Fibroblast of lung (primary cell): Measurements from ENCODE around the gene DNAH6. TPM values are rescaled to one million over a fixed set of nuclear protein-coding genes. Genes with fewer than 3 reads are reported as not detected.
A peak's percentile ranks its signal among the peaks of the same experiment; 100 is the strongest.

Experiments used
- DNase-seq, 2 donors: peaks; one replicate each; pipeline versions ENCODE4 v3.0.0 to v3.0.0-alpha.2; 2010; ENCODE audit warnings: low read depth in 2 of 2
- H2AFZ ChIP-seq: 2 replicates; pipeline ENCODE4 v1.5.1; 2012; ENCODE audit warnings: low read length, control low read depth, inconsistent platforms
- H3K27ac ChIP-seq: 2 replicates; pipeline ENCODE4 v1.5.1; 2011; ENCODE audit warnings: low read length, control low read depth; ENCODE audit not compliant: insufficient read depth
- H3K27me3 ChIP-seq: 2 replicates; pipeline ENCODE4 v1.5.1; 2011; ENCODE audit warnings: mild to moderate bottlenecking, low read length; ENCODE audit not compliant: control insufficient read depth, insufficient read depth
- H3K36me3 ChIP-seq: 2 replicates; pipeline ENCODE4 v1.5.1; 2011; ENCODE audit warnings: low read length; ENCODE audit not compliant: control insufficient read depth, insufficient read depth
- H3K4me1 ChIP-seq: 2 replicates; pipeline ENCODE4 v1.5.1; 2011; ENCODE audit warnings: low read length; ENCODE audit not compliant: control insufficient read depth, insufficient read depth; ENCODE audit errors: extremely low read depth
- H3K4me2 ChIP-seq: 2 replicates; pipeline ENCODE4 v1.5.1; 2011; ENCODE audit warnings: low read length, control low read depth; ENCODE audit not compliant: insufficient read depth; ENCODE audit errors: extremely low read depth
- H3K4me3 ChIP-seq, 4 experiments: fragments of 200-600 bp in 1 of 4; sonication (generic) in 1 of 4; replicated peaks in 1 of 4; 2 replicates each; pipeline ENCODE4 v1.5.1; 2011 to 2016; ENCODE audit warnings: low read length in 4 of 4, low read depth in 3 of 4, mild to moderate bottlenecking in 3 of 4, control low read depth in 2 of 4, inconsistent platforms in 1 of 4, mixed read lengths in 1 of 4; ENCODE audit not compliant: insufficient read depth in 1 of 4; ENCODE audit errors: control extremely low read depth in 1 of 4
- H3K79me2 ChIP-seq: 2 replicates; pipeline ENCODE4 v1.5.1; 2012; ENCODE audit warnings: mild to moderate bottlenecking, low read length, inconsistent platforms; ENCODE audit not compliant: control insufficient read depth, insufficient read depth
- H3K9ac ChIP-seq: 2 replicates; pipeline ENCODE4 v1.5.1; 2011; ENCODE audit warnings: mild to moderate bottlenecking, low read length, control low read depth; ENCODE audit not compliant: insufficient read depth
- H3K9me3 ChIP-seq: 2 replicates; pipeline ENCODE4 v1.5.1; 2012; ENCODE audit warnings: low read depth, low read length; ENCODE audit not compliant: control insufficient read depth, insufficient read depth
- H4K20me1 ChIP-seq: 2 replicates; pipeline ENCODE4 v1.5.1; 2011; ENCODE audit warnings: low read length; ENCODE audit not compliant: control insufficient read depth, insufficient read depth; ENCODE audit errors: extremely low read depth
- CTCF ChIP-seq, 2 donors: IDR thresholded peaks in 1 of 2; conservative IDR thresholded peaks in 1 of 2; 1 replicate in 1 of 2; 2 replicates in 1 of 2; pipeline ENCODE4 v1.5.1; 2011 to 2012; ENCODE audit warnings: low read length in 2 of 2, control low read depth in 1 of 2, inconsistent platforms in 1 of 2, low read depth in 1 of 2, mild to moderate bottlenecking in 1 of 2
- EZH2 ChIP-seq: IDR thresholded peaks from 2 replicates; pipeline ENCODE4 v1.5.1; 2012; ENCODE audit warnings: low read length, control low read depth, mild to moderate bottlenecking; ENCODE audit errors: missing control alignments
- polyA plus RNA-seq, 2 donors: library from polyadenylated mRNA; depleted of rRNA in 1 of 2; stranded (reverse) in 1 of 2; unstranded in 1 of 2; fragments of >200 nt; gene quantifications; 2 replicates each; pipeline ENCODE4 v1.2.1, GENCODE V29; 2011 to 2012; ENCODE audit warnings: missing spikeins in 1 of 2
- total RNA-seq: library from RNA; depleted of rRNA; stranded (reverse); fragments of >200 nt; gene quantifications from 2 replicates; pipeline ENCODE4 v1.2.1, GENCODE V29; 2014

DNAH6 gene
- total and polyA plus RNA-seq, 2 donors (not counting 1 experiment from before 2014, with no cell fraction given), result under 0.01 to 0.01 TPM

DNA sequence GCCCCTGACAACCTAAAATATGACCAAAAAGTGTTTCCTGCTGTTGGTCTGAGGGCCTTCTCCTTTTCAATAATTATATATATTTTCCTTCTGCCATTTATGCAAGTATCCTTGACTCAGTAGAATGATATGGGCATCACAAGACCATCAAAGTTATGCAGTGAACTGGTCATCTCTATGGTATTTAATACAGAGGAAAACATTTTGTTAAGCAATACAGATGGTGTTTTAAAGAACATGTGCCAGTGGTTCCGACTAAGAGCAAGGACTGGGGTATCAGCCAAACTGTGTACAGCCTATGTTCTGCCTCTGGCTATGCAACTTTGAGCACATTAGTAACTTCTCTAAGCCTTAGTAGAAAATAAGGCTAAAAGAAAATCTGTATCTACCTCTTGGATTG lies 185.6 kb downstream of the DNAH6 start:
- no peak overlapping the region for H3K4me2 ChIP-seq
- H3K4me1 ChIP-seq, result peaks cover 5% of the 10 kb centered on the region
- no peaks in the 10 kb centered on the region for H3K27me3 ChIP-seq
- H3K79me2 ChIP-seq, result no peaks in the 10 kb centered on the region
- no peak overlapping the region for H3K9ac ChIP-seq
- H3K27ac ChIP-seq, result peak overlapping the region; percentile 86
- H3K4me3 ChIP-seq, result no peak overlapping the region
- TF ChIP-seq EZH2 (no peak), CTCF (conservative IDR thresholded peaks at IDR 0.05 in 1 of 2, IDR thresholded peaks at IDR 0.05 in 1 of 2; ENCODE audit: low read depth in 1 of 2, low read length in 2 of 2) (no peak)
- no peaks in the 10 kb centered on the region for H4K20me1 ChIP-seq
- H2AFZ ChIP-seq, result peak overlapping the region; percentile 49
- peak; percentile 76 to 97 for DNase-seq
- H3K36me3 ChIP-seq, result no peaks in the 10 kb centered on the region
- no peaks in the 10 kb centered on the region for H3K9me3 ChIP-seq

DNA sequence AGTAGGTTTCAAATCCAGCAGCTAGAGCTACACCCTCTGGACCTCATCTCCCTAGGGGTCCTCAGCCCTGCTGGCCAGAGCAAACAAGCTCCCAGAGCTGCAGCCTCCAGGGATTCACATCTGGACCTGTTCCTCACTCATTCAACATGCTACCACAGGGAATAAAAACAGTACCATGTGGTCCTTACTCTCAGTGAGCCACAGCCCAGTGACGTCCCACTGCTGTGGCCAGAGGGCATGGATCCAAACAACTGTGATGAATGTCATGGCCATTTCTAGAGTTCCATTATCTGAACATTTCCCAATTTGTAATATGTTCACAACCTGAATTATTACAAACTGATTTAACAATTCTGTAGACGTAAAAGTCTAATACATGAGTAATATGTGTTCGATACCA lies 186.6 kb downstream of the DNAH6 start:
- no peak for DNase-seq

DNA sequence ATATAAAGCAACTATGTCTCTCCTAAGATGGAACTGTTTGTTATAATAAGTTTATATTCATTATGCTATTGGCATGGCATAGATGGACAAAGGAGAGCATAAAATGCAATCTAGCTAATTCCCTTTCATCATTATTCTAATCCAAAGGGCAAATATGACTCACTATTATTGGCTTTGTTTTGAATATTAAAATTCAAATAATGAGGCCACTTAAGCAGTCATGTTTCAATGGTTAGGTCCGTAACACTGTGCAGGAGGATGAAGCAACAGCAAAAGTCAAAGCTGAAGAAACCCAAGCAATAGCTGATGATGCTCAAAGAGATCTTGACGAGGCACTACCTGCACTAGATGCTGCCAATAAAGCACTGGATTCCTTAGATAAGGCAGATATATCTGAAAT lies 187.5 kb downstream of the DNAH6 start:
- no peaks in the 10 kb centered on the region for H3K79me2 ChIP-seq
- H3K9ac ChIP-seq, result no peak overlapping the region
- no peaks in the 10 kb centered on the region for H3K36me3 ChIP-seq
- no peak for TF ChIP-seq EZH2
- TF ChIP-seq CTCF (conservative IDR thresholded peaks at IDR 0.05 in 1 of 2, IDR thresholded peaks at IDR 0.05 in 1 of 2; ENCODE audit: low read depth in 1 of 2, low read length in 2 of 2), result no peak
- no peaks in the 10 kb centered on the region for H4K20me1 ChIP-seq
- no peak overlapping the region for H2AFZ ChIP-seq
- H3K4me2 ChIP-seq, result no peak overlapping the region
- H3K4me3 ChIP-seq, result no peak overlapping the region
- no peaks in the 10 kb centered on the region for H3K27me3 ChIP-seq
- H3K4me1 ChIP-seq, result peaks cover 5% of the 10 kb centered on the region
- H3K27ac ChIP-seq, result no peak overlapping the region
- peak in 1 of 2 donors; percentile 8 for DNase-seq
- no peaks in the 10 kb centered on the region for H3K9me3 ChIP-seq

More for the DNA sequence above, 186.6 kb downstream of the DNAH6 start:
- no peaks in the 10 kb centered on the region for H3K79me2 ChIP-seq
- H4K20me1 ChIP-seq, result no peaks in the 10 kb centered on the region
- no peaks in the 10 kb centered on the region for H3K27me3 ChIP-seq
- no peak overlapping the region for H3K27ac ChIP-seq
- no peak overlapping the region for H3K4me2 ChIP-seq
- no peak overlapping the region for H2AFZ ChIP-seq
- no peaks in the 10 kb centered on the region for H3K9me3 ChIP-seq
- H3K4me1 ChIP-seq, result peaks cover 5% of the 10 kb centered on the region
- no peak overlapping the region for H3K4me3 ChIP-seq
- TF ChIP-seq EZH2 (no peak), CTCF (conservative IDR thresholded peaks at IDR 0.05 in 1 of 2, IDR thresholded peaks at IDR 0.05 in 1 of 2; ENCODE audit: low read depth in 1 of 2, low read length in 2 of 2) (no peak)
- no peak overlapping the region for H3K9ac ChIP-seq
- H3K36me3 ChIP-seq, result no peaks in the 10 kb centered on the region
